GM21737 (cell line): ENCODE data around the gene ARHGAP22.

Experiments
- ATAC-seq: cut with Tn5 transposase; IDR thresholded peaks from one replicate; pipeline ENCODE4 v1.9.1; 2021; ENCODE audit warnings: mild to moderate bottlenecking, moderate library complexity; ENCODE audit not compliant: unreplicated experiment

ARHGAP22 gene

GRCh38 chr10:48501787-48502771 is 102.8 kb downstream of the ARHGAP22 start:
- ATAC-seq: no peak

GRCh38 chr10:48501226-48501625 is 103.6 kb downstream of the ARHGAP22 start:
- ATAC-seq: no peak

GRCh38 chr10:48500771-48501170 is 104.1 kb downstream of the ARHGAP22 start:
- no peak for ATAC-seq

- ATAC-seq: no peak
Observed at GRCh38 chr10:48498940-48499510, 105.8 kb downstream of the ARHGAP22 start.

GRCh38 chr10:48497780-48498770 is 106.8 kb downstream of the ARHGAP22 start:
- no peak for ATAC-seq

DNA sequence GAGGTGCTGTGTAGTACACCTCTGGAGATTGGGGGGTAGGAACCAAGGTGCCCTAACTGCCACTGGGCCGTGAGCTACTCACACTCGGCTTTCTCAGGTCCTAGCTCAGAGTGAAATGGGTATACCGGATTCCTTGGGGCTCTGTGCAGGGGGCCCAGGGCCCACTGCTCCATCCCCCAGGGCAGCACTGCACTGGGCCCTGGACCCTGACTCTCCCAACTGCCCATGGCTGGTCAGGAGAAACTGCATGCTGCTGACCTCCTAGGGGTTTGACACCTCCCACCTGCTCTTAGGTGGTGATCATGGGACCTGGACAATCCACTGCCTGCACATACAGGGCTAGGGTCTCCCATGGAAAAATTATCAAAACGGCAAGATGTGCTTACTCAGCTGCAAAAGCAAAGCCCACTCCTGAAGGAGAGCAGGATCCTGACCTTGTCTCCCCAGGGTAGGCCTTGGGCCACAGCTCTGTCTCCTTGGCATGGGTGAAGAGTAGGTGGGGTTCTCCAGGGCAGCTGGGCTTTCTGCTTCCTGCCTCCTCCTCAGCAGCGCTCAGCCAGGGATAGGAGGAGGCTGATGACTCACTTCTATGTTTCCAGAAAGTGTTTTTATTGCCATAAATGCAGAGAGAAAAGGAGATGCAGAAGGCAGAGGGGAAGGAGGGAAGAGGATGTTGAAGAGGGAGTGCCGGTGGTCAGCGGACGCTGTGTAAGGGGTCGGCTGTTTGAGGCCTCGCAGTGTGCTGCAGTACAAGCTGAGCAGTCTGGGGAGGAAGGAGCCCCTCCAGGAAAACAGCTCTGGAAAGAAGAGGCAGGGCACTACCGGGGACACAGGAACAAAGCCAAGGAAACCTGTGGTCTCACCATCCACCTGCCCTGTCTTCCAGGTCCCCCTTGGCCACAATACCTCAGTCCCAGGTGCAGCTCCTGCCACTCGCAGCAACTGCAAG is 107.8 kb downstream of the ARHGAP22 start:
- no peak for ATAC-seq

DNA sequence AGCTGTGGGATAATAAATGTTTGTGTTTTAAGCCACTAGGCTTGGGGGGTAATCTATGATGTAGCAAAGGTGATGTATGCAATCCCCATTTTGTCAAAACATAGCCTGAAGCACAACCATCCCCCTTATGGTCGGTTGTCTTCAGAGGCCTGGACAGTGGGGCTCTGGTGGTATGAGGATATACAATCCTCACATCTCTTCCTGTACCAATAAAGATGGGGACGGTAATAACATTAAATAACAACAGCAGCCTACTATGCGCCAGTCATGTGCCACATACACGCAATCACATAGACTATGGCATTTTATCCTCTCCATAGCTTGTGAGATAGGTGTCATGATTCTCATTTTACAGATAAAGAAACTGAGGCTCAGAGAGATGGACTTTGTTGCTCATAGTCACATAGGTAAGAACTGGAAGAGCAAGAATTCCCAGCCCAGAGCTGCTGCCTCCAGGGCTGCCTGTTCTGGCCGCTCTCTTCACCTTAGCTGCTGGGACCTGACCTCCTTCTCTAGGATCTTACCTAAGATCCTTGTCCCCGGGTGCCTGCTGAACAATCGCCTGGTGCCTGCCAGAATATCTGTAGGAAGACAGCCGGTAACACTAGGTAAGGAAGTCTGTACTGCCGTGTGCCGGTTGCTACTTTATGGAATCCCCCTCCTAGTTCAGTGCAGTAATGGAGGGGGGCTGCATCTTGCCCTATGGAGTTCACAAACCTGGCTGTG is 108.6 kb downstream of the ARHGAP22 start:
- no peak for ATAC-seq

DNA sequence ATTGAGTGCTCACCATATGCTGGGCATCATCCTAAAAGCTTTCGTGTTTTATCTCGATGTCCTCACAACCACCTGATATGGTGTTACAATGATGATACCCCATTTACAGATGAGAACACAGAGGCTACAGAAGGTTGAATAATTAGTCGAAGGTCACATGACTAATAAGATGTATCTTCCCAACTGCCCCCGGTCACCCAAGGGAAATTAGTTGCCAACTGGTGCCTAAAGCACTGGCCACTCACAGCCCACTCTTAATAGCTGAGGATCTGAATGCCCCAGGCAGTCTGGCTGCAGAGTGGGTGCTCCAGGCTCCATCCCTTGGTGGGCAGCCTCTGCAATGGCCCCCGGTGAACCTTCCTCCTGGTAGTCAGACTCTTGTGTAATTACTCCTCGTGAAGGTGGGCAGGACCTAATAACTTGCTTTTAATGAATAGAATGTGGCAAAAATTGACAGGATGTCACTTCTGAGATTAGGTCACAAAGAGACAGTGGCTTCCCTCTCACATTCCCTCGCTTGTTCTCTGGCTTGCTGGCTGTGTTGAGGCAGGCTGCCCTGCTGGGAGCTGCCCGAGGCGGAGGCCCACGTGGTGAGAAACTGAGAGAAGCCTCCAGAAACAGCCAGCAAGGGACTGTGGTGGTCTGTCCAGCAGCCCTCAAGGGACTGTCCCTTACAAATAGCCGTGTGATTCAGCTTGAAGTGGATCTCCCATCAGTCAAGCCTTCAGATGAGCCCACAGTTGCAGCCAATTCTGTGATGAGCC is 109.4 kb downstream of the ARHGAP22 start:
- no peak for ATAC-seq

GRCh38 chr10:48494611-48495010 is 110.3 kb downstream of the ARHGAP22 start:
- ATAC-seq: no peak

DNA sequence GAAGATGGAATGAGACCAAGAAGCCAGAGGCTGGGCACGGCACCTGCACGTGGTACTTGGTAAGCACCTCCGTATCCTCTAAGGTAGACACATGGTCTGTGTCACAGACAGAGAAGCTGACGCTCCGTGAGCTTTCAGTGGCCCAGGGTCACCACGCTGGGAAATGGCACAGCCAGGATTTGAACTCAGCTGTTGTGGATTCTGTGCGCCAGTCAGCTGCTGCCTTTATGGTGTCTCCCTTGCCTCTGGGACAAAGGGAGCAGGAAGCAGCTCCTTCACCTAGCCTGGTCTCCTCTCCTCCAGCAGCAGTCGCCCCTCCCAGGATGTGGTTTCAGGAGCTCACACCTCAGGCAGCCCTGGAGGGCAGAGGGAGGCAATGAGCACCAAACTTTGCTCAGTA is 110.8 kb downstream of the ARHGAP22 start:
- ATAC-seq: no peak

GRCh38 chr10:48493083-48493871 is 111.6 kb downstream of the ARHGAP22 start:
- ATAC-seq: no peak

- ATAC-seq: no peak
Observed at GRCh38 chr10:48492201-48492600, 112.7 kb downstream of the ARHGAP22 start.

- ATAC-seq: no peak
Observed at GRCh38 chr10:48491392-48492139, 113.3 kb downstream of the ARHGAP22 start.

DNA sequence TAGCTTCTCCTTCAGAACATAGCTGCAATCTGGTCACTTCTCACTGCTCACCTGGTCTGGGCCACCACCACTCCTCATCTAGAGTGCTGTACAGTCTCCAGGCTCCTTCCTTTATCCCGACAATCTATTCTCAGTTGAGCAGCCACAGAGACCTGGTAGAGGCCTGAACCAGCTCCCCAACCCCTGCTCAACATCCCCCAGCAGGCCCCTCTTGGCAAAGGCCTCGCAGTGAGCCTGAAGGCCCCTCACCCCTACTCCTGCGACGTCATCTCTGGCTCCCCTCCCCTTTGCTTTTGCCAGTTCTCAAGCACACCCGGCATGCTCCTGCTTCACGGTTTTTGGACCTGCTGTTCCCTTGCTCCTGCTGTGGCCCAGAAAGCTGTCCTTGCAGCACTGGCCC is 113.9 kb downstream of the ARHGAP22 start:
- no peak for ATAC-seq

DNA sequence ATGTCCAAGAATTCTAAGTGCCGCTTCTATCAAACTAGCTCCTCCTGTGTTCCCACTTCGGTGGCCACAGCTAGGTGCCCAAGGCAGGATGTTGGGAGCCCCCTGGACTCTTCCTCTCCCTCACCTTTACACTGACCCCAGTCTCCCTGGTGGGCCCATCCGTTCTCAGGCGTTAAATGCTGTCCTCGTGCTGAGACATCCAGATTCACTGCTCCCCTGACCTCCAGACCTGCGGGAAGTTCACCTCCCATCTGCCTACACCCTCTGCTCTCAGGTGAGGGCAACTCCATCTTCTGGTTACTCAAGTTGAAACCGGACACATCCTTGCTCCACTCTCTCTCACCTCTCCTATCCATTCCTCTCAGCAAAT is 114.3 kb downstream of the ARHGAP22 start:
- no peak for ATAC-seq

DNA sequence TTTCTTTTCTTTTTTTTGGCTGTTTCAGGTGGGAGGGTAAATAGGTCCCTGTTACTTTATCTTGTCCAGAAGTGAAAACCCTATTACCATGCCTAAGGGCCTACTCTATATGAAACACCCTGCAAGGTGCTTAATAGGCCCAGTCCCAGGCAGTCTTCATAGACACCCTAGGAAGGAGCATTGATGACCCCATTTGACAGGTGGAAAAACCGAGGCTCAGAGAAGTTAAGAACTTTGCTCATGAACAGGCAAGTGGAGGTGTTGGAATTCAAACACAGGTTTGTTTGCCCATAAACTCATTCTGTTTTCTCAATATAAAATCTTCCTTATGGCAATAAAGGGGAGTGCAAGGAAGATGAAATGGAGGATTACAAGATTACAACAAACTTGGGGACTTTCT is 115.8 kb downstream of the ARHGAP22 start:
- ATAC-seq: no peak

DNA sequence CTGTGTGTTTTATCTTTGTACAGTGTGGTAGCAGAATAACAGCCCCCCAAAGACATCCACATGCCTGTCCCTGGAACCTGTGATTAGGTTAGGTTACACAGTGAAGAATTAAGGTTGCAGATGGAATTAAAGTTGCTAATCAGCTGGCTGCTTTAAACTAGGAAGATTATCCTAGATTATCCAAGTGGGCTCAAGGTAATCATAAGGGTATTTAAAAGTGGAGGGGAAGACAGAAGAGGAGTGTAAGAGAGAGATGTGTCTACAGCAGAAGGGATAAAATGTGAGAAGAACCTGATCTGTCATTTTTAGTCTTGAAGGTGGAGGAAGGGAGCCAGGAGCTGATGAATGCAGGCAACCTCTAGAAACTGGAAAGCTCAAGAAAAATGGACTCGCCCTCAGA is 117.6 kb downstream of the ARHGAP22 start:
- ATAC-seq: no peak
